GM23338 (cell line): ENCODE data around the gene LLGL1. TPM values are rescaled to one million over a fixed set of nuclear protein-coding genes. Genes with fewer than 3 reads are reported as not detected.

Experiments used
- ATAC-seq: fragments of 200-7000 bp; cut with Tn5 transposase; 3 replicates; pipeline ENCODE4 v1.9.1; 2020
- DNase-seq: peaks from one replicate; pipeline ENCODE4 v3.0.0-alpha.2; 2015; ENCODE audit warnings: low spot score
- H2AFZ ChIP-seq: fragments of 200-600 bp; sonication (generic); 2 replicates; pipeline ENCODE4 v1.8.0; 2016; ENCODE audit warnings: antibody characterized with exemption, mild to moderate bottlenecking, moderate library complexity
- H3F3A ChIP-seq: fragments of 200-600 bp; sonication (generic); replicated peaks from 2 replicates; pipeline ENCODE4 v1.8.0; 2017; ENCODE audit warnings: antibody characterized with exemption, mixed run types, low read depth
- H3K27ac ChIP-seq: fragments of 200-600 bp; sonication (generic); 2 replicates; pipeline ENCODE4 v1.6.1; 2016; ENCODE audit warnings: low read depth
- H3K27me3 ChIP-seq: fragments of 200-600 bp; sonication (generic); 2 replicates; pipeline ENCODE4 v1.8.0; 2016; ENCODE audit warnings: mild to moderate bottlenecking, mixed run types, moderate library complexity; ENCODE audit not compliant: insufficient read depth
- H3K36me3 ChIP-seq: fragments of 200-600 bp; sonication (generic); 2 replicates; pipeline ENCODE4 v1.8.0; 2016; ENCODE audit warnings: mild to moderate bottlenecking; ENCODE audit not compliant: insufficient read depth
- H3K4me1 ChIP-seq: fragments of 200-600 bp; sonication (generic); 2 replicates; pipeline ENCODE4 v1.8.0; 2016; ENCODE audit warnings: mild to moderate bottlenecking, moderate library complexity; ENCODE audit not compliant: insufficient read depth
- H3K4me2 ChIP-seq: fragments of 200-600 bp; sonication (generic); 2 replicates; pipeline ENCODE4 v1.7.1; 2017; ENCODE audit warnings: mixed run types
- H3K4me3 ChIP-seq: fragments of 200-600 bp; sonication (generic); 2 replicates; pipeline ENCODE4 v1.6.1; 2016; ENCODE audit warnings: mixed run types
- H3K79me2 ChIP-seq: fragments of 200-600 bp; sonication (generic); replicated peaks from 2 replicates; pipeline ENCODE4 v1.8.0; 2017; ENCODE audit warnings: mild to moderate bottlenecking; ENCODE audit not compliant: insufficient read depth
- H3K9me2 ChIP-seq: fragments of 200-600 bp; sonication (generic); 2 replicates; pipeline ENCODE4 v1.8.0; 2017; ENCODE audit not compliant: insufficient read depth
- H4K20me1 ChIP-seq: fragments of 200-600 bp; sonication (generic); replicated peaks from 2 replicates; pipeline ENCODE4 v1.8.0; 2017; ENCODE audit warnings: mild to moderate bottlenecking; ENCODE audit not compliant: insufficient read depth
- H3K27ac Mint-ChIP-seq: 2 replicates; pipeline ENCODE4 v1.8.0; 2020; ENCODE audit warnings: inconsistent platforms, mild to moderate bottlenecking, moderate library complexity, mixed read lengths
- H3K27me3 Mint-ChIP-seq: 3 replicates; pipeline ENCODE4 v1.8.0; 2022; ENCODE audit warnings: low read depth, mild to moderate bottlenecking, moderate library complexity, mixed read lengths, inconsistent platforms; ENCODE audit not compliant: insufficient read depth, poor library complexity
- H3K36me3 Mint-ChIP-seq: 3 replicates; pipeline ENCODE4 v1.8.0; 2021; ENCODE audit warnings: low read depth, mild to moderate bottlenecking, inconsistent platforms, moderate library complexity, mixed read lengths
- H3K4me1 Mint-ChIP-seq: 3 replicates; pipeline ENCODE4 v1.8.0; 2020; ENCODE audit warnings: mild to moderate bottlenecking, inconsistent platforms, mixed read lengths
- H3K4me3 Mint-ChIP-seq: 3 replicates; pipeline ENCODE4 v1.8.0; 2021; ENCODE audit warnings: moderate library complexity, mild to moderate bottlenecking, inconsistent platforms, mixed read lengths
- H3K9me3 Mint-ChIP-seq: 3 replicates; pipeline ENCODE4 v1.8.0; 2020; ENCODE audit warnings: moderate library complexity, mild to moderate bottlenecking, inconsistent platforms, mixed read lengths
- CREB1 ChIP-seq: fragments of 250-450 bp; sonication (Bioruptor Pico); IDR thresholded peaks from 2 replicates; pipeline ENCODE4 v1.5.0; 2020; ENCODE audit warnings: low read depth, mild to moderate bottlenecking, moderate library complexity
- EZH2 ChIP-seq: fragments of 200-600 bp; sonication (generic); IDR thresholded peaks from one replicate; pipeline ENCODE4 v1.8.0; 2017; ENCODE audit warnings: antibody characterized with exemption, mild to moderate bottlenecking, low read depth; ENCODE audit not compliant: unreplicated experiment
- EZH2phosphoT487 ChIP-seq: fragments of 200-600 bp; sonication (generic); IDR thresholded peaks from one replicate; pipeline ENCODE4 v1.8.1; 2018; ENCODE audit warnings: antibody characterized with exemption; ENCODE audit not compliant: unreplicated experiment
- JUNB ChIP-seq: IDR thresholded peaks from one replicate; pipeline ENCODE4 v1.6.1; 2016; ENCODE audit warnings: antibody characterized with exemption; ENCODE audit not compliant: unreplicated experiment
- STAT1 ChIP-seq: IDR thresholded peaks from one replicate; pipeline ENCODE4 v1.6.1; 2016; ENCODE audit warnings: antibody characterized with exemption; ENCODE audit not compliant: unreplicated experiment
- ZNF114 ChIP-seq: fragments of 250-450 bp; sonication (Bioruptor Pico); IDR thresholded peaks from 2 replicates; pipeline ENCODE4 v1.5.0; 2020; ENCODE audit warnings: mild to moderate bottlenecking, moderate library complexity
- polyA plus RNA-seq: library from polyadenylated mRNA; unstranded; fragments of >200 nt; fragmentation: Nextera tagmentation; extraction: Ambion mirVana; gene quantifications from 2 replicates; pipeline ENCODE4 v1.2.1, GENCODE V29; 2016
- total RNA-seq: library from RNA; depleted of rRNA; stranded (reverse); fragments of >200 nt; shearing (Covaris generic); gene quantifications from 2 replicates; pipeline ENCODE4 v1.2.3, GENCODE V29; 2014
- TF ChIP-seq, protein P1 (sequence below): fragments of 250-450 bp; sonication (Bioruptor Pico); IDR thresholded peaks from 2 replicates; pipeline ENCODE4 v1.5.0; 2020; ENCODE audit warnings: mild to moderate bottlenecking, moderate library complexity
- TF ChIP-seq, protein P2 (sequence below): IDR thresholded peaks from 2 replicates; pipeline ENCODE4 v1.6.1; 2016; ENCODE audit warnings: antibody characterized with exemption
- TF ChIP-seq, protein P3 (sequence below), 2 experiments: fragments of 200-600 bp in 1 of 2; sonication (generic) in 1 of 2; conservative IDR thresholded peaks; 2 replicates each; pipeline versions ENCODE4 v1.5.1 to v1.6.1; 2016 to 2017; ENCODE audit warnings: antibody characterized with exemption in 2 of 2, low read depth in 2 of 2, mild to moderate bottlenecking in 2 of 2, moderate library complexity in 1 of 2

Gene LLGL1
- total and polyA plus RNA-seq, 2 experiments from 2014 or later = 5.9 to 129 TPM

DNA sequence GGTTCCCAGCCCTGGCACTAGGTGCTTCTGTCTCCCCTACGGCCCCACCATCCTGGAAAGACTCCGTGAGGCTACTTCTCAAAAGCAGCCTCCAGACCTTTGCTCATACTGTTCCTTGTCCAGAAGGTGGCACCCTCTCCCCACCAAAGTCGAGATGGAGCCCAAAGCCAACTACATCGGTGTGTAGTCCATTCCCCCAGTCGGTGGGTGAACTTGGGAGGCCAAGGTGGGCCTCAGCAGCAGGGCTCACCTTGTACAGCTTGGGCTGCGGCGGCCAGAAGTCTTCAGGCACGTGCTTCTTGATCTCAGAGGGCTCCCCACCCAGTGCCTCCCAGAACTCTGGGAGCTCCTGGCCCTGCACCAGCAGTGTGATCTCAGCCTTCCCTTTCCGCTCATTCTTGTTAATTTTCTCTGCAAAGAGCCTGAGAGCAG lies 22.9 kb downstream of the LLGL1 start:
- H3K27ac Mint-ChIP-seq = peak overlapping the region; percentile 85

DNA sequence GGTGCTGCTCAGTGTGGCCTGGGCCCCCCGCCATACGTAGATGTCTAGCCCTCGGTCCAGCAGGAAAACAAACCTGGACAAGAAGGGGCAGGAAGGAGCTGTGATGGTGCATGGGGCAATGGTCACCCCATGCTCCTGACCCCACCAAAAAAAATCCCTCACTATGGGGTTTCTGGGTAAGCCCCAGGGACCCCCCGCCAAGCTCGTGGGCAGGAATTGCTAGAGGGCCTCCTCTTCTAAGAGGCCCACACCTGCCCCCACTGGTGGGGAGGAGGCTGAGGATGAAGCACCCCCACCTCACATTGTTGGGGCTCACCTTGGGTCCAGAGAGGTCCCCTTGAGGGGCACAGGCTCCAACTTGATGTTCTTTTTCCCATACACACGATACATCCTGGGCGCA lies 23.4 kb downstream of the LLGL1 start:
- Histone ChIP-seq H3F3A (peaks cover 16% of the 10 kb centered on the region), H4K20me1 (peaks cover 8% of the 10 kb centered on the region), H3K27me3 (no peaks in the 10 kb centered on the region), H3K4me1 (peaks cover 5% of the 10 kb centered on the region; the same call in 1 of the 2 replicates), H3K36me3 (peaks cover 16% of the 10 kb centered on the region), H3K4me2 (no peak overlapping the region), H3K4me3 (no peak overlapping the region), H3K79me2 (no peaks in the 10 kb centered on the region), H2AFZ (no peak overlapping the region), H3K27ac (peak overlapping the region; percentile 59; the same call in 1 of the 2 replicates), H3K9me2 (no peaks in the 10 kb centered on the region)
- DNase-seq = no peak
- no peak for ATAC-seq
- TF ChIP-seq CREB1 (CRISPR knock-in tag) (no peak), ZNF114 (CRISPR knock-in tag) (no peak), JUNB (no peak), EZH2phosphoT487 (no peak), STAT1 (no peak), EZH2 (no peak)
- TF ChIP-seq, protein P1, sequence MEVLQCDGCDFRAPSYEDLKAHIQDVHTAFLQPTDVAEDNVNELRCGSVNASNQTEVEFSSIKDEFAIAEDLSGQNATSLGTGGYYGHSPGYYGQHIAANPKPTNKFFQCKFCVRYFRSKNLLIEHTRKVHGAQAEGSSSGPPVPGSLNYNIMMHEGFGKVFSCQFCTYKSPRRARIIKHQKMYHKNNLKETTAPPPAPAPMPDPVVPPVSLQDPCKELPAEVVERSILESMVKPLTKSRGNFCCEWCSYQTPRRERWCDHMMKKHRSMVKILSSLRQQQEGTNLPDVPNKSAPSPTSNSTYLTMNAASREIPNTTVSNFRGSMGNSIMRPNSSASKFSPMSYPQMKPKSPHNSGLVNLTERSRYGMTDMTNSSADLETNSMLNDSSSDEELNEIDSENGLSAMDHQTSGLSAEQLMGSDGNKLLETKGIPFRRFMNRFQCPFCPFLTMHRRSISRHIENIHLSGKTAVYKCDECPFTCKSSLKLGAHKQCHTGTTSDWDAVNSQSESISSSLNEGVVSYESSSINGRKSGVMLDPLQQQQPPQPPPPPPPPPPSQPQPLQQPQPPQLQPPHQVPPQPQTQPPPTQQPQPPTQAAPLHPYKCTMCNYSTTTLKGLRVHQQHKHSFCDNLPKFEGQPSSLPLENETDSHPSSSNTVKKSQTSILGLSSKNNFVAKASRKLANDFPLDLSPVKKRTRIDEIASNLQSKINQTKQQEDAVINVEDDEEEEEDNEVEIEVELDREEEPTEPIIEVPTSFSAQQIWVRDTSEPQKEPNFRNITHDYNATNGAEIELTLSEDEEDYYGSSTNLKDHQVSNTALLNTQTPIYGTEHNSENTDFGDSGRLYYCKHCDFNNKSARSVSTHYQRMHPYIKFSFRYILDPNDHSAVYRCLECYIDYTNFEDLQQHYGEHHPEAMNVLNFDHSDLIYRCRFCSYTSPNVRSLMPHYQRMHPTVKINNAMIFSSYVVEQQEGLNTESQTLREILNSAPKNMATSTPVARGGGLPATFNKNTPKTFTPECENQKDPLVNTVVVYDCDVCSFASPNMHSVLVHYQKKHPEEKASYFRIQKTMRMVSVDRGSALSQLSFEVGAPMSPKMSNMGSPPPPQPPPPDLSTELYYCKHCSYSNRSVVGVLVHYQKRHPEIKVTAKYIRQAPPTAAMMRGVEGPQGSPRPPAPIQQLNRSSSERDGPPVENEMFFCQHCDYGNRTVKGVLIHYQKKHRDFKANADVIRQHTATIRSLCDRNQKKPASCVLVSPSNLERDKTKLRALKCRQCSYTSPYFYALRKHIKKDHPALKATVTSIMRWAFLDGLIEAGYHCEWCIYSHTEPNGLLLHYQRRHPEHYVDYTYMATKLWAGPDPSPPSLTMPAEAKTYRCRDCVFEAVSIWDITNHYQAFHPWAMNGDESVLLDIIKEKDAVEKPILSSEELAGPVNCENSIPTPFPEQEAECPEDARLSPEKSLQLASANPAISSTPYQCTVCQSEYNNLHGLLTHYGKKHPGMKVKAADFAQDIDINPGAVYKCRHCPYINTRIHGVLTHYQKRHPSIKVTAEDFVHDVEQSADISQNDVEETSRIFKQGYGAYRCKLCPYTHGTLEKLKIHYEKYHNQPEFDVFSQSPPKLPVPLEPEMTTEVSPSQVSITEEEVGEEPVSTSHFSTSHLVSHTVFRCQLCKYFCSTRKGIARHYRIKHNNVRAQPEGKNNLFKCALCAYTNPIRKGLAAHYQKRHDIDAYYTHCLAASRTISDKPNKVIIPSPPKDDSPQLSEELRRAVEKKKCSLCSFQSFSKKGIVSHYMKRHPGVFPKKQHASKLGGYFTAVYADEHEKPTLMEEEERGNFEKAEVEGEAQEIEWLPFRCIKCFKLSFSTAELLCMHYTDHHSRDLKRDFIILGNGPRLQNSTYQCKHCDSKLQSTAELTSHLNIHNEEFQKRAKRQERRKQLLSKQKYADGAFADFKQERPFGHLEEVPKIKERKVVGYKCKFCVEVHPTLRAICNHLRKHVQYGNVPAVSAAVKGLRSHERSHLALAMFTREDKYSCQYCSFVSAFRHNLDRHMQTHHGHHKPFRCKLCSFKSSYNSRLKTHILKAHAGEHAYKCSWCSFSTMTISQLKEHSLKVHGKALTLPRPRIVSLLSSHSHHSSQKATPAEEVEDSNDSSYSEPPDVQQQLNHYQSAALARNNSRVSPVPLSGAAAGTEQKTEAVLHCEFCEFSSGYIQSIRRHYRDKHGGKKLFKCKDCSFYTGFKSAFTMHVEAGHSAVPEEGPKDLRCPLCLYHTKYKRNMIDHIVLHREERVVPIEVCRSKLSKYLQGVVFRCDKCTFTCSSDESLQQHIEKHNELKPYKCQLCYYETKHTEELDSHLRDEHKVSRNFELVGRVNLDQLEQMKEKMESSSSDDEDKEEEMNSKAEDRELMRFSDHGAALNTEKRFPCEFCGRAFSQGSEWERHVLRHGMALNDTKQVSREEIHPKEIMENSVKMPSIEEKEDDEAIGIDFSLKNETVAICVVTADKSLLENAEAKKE (CRISPR knock-in tag) = no peak
- TF ChIP-seq, protein P2, sequence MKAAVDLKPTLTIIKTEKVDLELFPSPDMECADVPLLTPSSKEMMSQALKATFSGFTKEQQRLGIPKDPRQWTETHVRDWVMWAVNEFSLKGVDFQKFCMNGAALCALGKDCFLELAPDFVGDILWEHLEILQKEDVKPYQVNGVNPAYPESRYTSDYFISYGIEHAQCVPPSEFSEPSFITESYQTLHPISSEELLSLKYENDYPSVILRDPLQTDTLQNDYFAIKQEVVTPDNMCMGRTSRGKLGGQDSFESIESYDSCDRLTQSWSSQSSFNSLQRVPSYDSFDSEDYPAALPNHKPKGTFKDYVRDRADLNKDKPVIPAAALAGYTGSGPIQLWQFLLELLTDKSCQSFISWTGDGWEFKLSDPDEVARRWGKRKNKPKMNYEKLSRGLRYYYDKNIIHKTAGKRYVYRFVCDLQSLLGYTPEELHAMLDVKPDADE = no peak
- H3K27ac Mint-ChIP-seq = peak overlapping the region; percentile 85; the same call in 1 of the 2 replicates
- peaks cover 74% of the 10 kb centered on the region for H3K36me3 Mint-ChIP-seq
- H3K27me3 Mint-ChIP-seq = peaks cover 31% of the 10 kb centered on the region
- no peaks in the 10 kb centered on the region; the same call in 2 of the 3 replicates for H3K9me3 Mint-ChIP-seq
- no peak overlapping the region for H3K4me3 Mint-ChIP-seq
- peaks cover 16% of the 10 kb centered on the region for H3K4me1 Mint-ChIP-seq

More for the DNA sequence above, 22.9 kb downstream of the LLGL1 start:
- peaks cover 5% of the 10 kb centered on the region; the same call in 1 of the 2 replicates for H3K4me1 ChIP-seq
- no peak overlapping the region for H2AFZ ChIP-seq
- DNase-seq = peak; percentile 83
- ATAC-seq = peak; percentile 54
- Mint-ChIP-seq H3K4me3 (peak overlapping the region; percentile 48), H3K27me3 (peaks cover 31% of the 10 kb centered on the region), H3K4me1 (peaks cover 16% of the 10 kb centered on the region), H3K36me3 (peaks cover 75% of the 10 kb centered on the region), H3K9me3 (no peaks in the 10 kb centered on the region; the same call in 2 of the 3 replicates)
- no peaks in the 10 kb centered on the region for H3K79me2 ChIP-seq
- TF ChIP-seq, protein P3, sequence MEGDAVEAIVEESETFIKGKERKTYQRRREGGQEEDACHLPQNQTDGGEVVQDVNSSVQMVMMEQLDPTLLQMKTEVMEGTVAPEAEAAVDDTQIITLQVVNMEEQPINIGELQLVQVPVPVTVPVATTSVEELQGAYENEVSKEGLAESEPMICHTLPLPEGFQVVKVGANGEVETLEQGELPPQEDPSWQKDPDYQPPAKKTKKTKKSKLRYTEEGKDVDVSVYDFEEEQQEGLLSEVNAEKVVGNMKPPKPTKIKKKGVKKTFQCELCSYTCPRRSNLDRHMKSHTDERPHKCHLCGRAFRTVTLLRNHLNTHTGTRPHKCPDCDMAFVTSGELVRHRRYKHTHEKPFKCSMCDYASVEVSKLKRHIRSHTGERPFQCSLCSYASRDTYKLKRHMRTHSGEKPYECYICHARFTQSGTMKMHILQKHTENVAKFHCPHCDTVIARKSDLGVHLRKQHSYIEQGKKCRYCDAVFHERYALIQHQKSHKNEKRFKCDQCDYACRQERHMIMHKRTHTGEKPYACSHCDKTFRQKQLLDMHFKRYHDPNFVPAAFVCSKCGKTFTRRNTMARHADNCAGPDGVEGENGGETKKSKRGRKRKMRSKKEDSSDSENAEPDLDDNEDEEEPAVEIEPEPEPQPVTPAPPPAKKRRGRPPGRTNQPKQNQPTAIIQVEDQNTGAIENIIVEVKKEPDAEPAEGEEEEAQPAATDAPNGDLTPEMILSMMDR (conservative IDR thresholded peaks at IDR 0.05; ENCODE audit: low read depth in 2 of 2) = peak; percentile 70 to 89
- TF ChIP-seq JUNB = no peak
- H3K27me3 ChIP-seq = no peaks in the 10 kb centered on the region
- H4K20me1 ChIP-seq = peaks cover 8% of the 10 kb centered on the region
- H3K27ac ChIP-seq = peak overlapping the region; percentile 60
- no peak overlapping the region for H3K4me2 ChIP-seq
- peaks cover 16% of the 10 kb centered on the region for H3K36me3 ChIP-seq
- H3K9me2 ChIP-seq = no peaks in the 10 kb centered on the region
- no peak overlapping the region for H3K4me3 ChIP-seq
- H3F3A ChIP-seq = peaks cover 16% of the 10 kb centered on the region
